Progenitor cell of endocrine pancreas (in vitro differentiated cells): ENCODE measurements around the gene BTRC. TPM values are rescaled to one million over a fixed set of nuclear protein-coding genes. Genes with fewer than 3 reads are reported as not detected.
A peak's percentile ranks its signal among the peaks of the same experiment; 100 is the strongest.

Experiments
- DNase-seq: peaks from one replicate; pipeline ENCODE4 v3.0.0; 2021; ENCODE audit warnings: low spot score; ENCODE audit not compliant: unreplicated experiment
- H3K27ac Mint-ChIP-seq: 2 replicates; pipeline ENCODE4 v1.8.0; 2021; ENCODE audit warnings: mild to moderate bottlenecking, moderate library complexity, mixed read lengths
- H3K27me3 Mint-ChIP-seq: 2 replicates; pipeline ENCODE4 v1.8.0; 2021; ENCODE audit warnings: mixed read lengths
- H3K36me3 Mint-ChIP-seq: 2 replicates; pipeline ENCODE4 v1.8.0; 2022; ENCODE audit warnings: mixed read lengths; ENCODE audit not compliant: insufficient read depth
- H3K4me1 Mint-ChIP-seq: 2 replicates; pipeline ENCODE4 v1.8.0; 2021; ENCODE audit warnings: low read depth, mixed read lengths
- H3K4me3 Mint-ChIP-seq: 2 replicates; pipeline ENCODE4 v1.8.0; 2021; ENCODE audit warnings: low read depth, mild to moderate bottlenecking, moderate library complexity, mixed read lengths
- H3K9me3 Mint-ChIP-seq: 2 replicates; pipeline ENCODE4 v1.8.0; 2021; ENCODE audit warnings: low read depth, mixed read lengths
- CTCF ChIP-seq: fragments of 200-600 bp; sonication (generic); IDR thresholded peaks from one replicate; pipeline ENCODE4 v1.5.0; 2021; ENCODE audit warnings: antibody characterized with exemption, mild to moderate bottlenecking; ENCODE audit not compliant: unreplicated experiment
- total RNA-seq: library from RNA; stranded (reverse); gene quantifications from 2 replicates; pipeline ENCODE4 v1.2.1, GENCODE V29; 2021

BTRC gene
- total RNA-seq, 1 donor from 2014 or later, result 46.5 TPM

DNA sequence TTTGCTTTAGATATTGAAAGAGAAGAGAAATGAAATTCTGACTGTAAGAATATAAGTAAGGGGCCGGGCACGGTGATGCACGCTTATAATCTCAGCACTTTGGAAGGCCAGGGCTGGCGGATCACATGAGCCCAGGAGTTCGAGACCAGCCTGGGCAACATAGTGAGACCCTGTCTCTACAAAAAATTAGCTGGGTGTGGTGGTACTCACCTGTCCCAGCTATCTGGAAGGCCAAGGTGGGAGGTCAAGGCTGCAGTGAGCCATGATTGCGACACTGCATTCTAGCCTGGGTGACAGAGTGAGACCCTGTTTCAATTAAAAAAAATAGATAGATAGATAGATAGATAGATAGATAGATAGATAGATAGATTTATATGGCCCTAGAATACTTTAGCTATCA lies 82.3 kb downstream of the BTRC start:
- TF ChIP-seq CTCF, result no peak
- DNase-seq, result no peak
- Mint-ChIP-seq H3K4me3 (no peak overlapping the region), H3K27me3 (no peaks in the 10 kb centered on the region), H3K27ac (no peak overlapping the region), H3K36me3 (no peaks in the 10 kb centered on the region), H3K9me3 (no peaks in the 10 kb centered on the region), H3K4me1 (peaks cover 2% of the 10 kb centered on the region)

DNA sequence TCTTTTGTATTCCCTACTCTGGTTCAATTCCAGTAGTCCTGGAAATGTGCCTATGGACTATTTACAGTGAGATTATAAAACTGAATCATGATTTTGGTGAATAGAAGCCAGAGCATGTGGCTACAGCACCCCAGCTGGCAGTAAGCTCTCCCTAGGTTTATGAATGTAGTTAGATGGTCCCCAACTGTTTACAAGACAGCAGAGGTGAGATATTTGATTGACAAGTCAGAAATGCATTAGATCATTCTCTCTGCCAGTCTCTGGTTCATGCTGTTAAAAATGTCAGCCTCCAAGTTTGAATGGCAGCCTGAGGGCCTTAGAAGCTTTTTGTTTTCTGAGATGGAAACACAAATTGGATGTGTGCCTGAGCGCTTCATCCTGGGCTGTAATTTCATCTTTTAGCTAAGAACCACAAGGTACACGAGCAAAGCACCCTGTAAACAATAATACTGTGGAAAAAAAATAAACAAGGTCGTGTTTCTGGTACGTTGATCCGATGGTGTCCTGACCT lies 85.0 kb downstream of the BTRC start:
- Mint-ChIP-seq H3K4me1 (peaks cover 7% of the 10 kb centered on the region), H3K9me3 (no peaks in the 10 kb centered on the region), H3K36me3 (no peaks in the 10 kb centered on the region), H3K4me3 (no peak overlapping the region), H3K27me3 (no peaks in the 10 kb centered on the region), H3K27ac (no peak overlapping the region)
- TF ChIP-seq CTCF, result no peak
- DNase-seq, result no peak

GRCh38 chr10:101441541-101442455 lies 87.8 kb downstream of the BTRC start:
- DNase-seq, result no peak
- peak overlapping the region; percentile 12 for H3K27ac Mint-ChIP-seq

DNA sequence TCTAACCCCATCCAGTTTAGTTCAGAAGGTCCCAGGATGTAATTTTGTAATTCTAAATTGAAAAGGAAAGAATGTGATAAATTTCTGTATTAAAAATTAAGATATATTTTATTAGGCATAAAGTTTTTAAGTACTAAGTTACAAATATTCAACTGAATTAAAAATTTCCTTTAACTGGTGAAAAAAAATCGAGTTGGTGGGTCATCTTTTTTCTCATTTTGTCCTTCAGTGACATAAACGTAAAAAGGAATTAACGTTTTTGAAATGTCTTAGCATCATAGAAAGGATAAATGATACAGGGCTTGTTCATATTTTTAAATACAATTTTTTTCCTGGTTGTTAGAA lies 88.5 kb downstream of the BTRC start:
- no peak overlapping the region for H3K4me3 Mint-ChIP-seq
- H3K27ac Mint-ChIP-seq, result peak overlapping the region; percentile 12
- no peaks in the 10 kb centered on the region for H3K9me3 Mint-ChIP-seq
- no peak for DNase-seq
- H3K27me3 Mint-ChIP-seq, result peaks cover 9% of the 10 kb centered on the region
- peaks cover 17% of the 10 kb centered on the region for H3K4me1 Mint-ChIP-seq
- no peak for TF ChIP-seq CTCF
- no peaks in the 10 kb centered on the region for H3K36me3 Mint-ChIP-seq

More at GRCh38 chr10:101441541-101442455, 87.8 kb downstream of the BTRC start:
- no peak overlapping the region for H3K4me3 Mint-ChIP-seq
- H3K36me3 Mint-ChIP-seq, result no peaks in the 10 kb centered on the region
- TF ChIP-seq CTCF, result peak; percentile 56
- H3K27me3 Mint-ChIP-seq, result peaks cover 9% of the 10 kb centered on the region
- H3K4me1 Mint-ChIP-seq, result peaks cover 17% of the 10 kb centered on the region
- no peaks in the 10 kb centered on the region for H3K9me3 Mint-ChIP-seq

DNA sequence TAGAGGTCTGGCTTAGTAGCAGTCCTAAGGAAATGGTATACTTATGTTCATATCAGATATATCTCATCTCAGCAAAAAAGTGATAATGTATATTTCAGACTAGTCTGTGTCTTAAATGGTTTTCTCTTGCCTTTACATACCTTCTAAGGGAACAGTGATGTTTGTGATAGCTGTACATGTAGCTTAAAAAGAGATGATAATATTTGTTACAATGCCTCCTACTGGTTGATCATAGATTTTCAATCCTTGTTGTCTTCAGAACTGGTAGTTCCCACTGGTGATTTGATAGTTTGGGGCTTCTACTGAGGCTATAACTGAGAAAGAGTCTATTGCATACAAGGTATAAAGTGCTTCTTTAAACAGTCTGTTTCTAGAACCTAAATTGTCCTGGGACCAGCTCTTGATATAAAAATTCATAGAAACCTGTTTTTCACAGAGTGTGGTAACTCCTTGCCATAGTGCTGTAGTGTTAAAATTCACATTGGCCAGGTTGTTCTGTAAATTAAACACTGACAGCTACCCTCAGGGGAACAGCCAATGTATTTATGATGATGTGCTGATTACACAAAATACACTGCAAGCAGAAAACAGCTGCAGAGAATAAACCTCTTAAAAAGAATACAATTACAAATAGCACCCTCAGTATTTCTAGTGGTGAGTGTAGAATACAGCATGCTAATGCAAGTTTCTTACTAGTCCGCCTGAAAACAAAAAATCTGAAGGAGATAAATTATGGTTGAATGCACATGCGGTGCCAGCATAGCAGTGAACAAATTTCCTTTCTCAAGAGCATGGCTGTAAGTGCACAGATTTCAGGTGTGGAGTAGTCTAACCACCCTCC lies 90.3 kb downstream of the BTRC start:
- TF ChIP-seq CTCF, result peak; percentile 26

More for the DNA sequence above, 90.3 kb downstream of the BTRC start:
- Mint-ChIP-seq H3K36me3 (no peaks in the 10 kb centered on the region), H3K27ac (no peak overlapping the region), H3K27me3 (peaks cover 13% of the 10 kb centered on the region), H3K4me3 (no peak overlapping the region), H3K4me1 (peaks cover 17% of the 10 kb centered on the region), H3K9me3 (no peaks in the 10 kb centered on the region)
- DNase-seq, result no peak
